Measurements from ENCODE around the gene REL.

REL gene

DNA sequence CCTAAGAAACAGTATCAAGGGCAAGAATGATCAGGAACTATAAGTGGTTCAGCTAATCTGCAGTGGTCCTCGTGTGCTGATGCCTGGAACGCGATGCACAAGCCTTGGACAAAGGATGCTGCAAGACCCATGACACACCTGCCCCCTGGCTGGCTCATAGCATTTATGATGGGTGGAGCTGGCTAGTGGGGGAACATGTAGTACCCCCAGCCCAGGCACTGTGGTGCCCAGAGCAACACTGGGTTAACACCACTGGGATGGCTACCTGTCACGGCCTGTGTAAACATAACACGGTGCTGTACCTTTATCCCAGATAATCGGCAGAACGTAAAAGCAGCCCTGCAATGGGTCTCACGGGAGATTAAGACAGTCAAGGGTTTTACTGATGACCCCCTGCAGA is 75.8 kb downstream of the REL start:
- no peaks in the 10 kb centered on the region for H3K27me3 ChIP-seq (replicated peaks; ENCODE audit: control insufficient read depth, insufficient read depth, low read length)
- TF ChIP-seq CTCF (IDR thresholded peaks at IDR 0.05; ENCODE audit: insufficient read depth, low read length, poor library complexity, severe bottlenecking) = no peak
- DNase-seq (ENCODE audit: extremely low read depth, insufficient read length) = no peak
- no peak overlapping the region for H3K4me3 ChIP-seq (replicated peaks; ENCODE audit: low read depth, low read length)
- peaks cover 4% of the 10 kb centered on the region for H3K36me3 ChIP-seq (ENCODE audit: control insufficient read depth, insufficient read depth, low read length)

- Histone ChIP-seq H3K36me3 (ENCODE audit: control insufficient read depth, insufficient read depth, low read length) (peaks cover 3% of the 10 kb centered on the region), H3K27me3 (replicated peaks; ENCODE audit: control insufficient read depth, insufficient read depth, low read length) (no peaks in the 10 kb centered on the region), H3K4me3 (replicated peaks; ENCODE audit: low read depth, low read length) (no peak overlapping the region)
- no peak for TF ChIP-seq CTCF (IDR thresholded peaks at IDR 0.05; ENCODE audit: insufficient read depth, low read length, poor library complexity, severe bottlenecking)
- no peak for DNase-seq (ENCODE audit: extremely low read depth, insufficient read length)
These were observed 76.3 kb downstream of the REL start for GRCh38 chr2:60957643-60958042.

- Histone ChIP-seq H3K36me3 (ENCODE audit: control insufficient read depth, insufficient read depth, low read length) (peaks cover 2% of the 10 kb centered on the region), H3K27me3 (replicated peaks; ENCODE audit: control insufficient read depth, insufficient read depth, low read length) (no peaks in the 10 kb centered on the region), H3K4me3 (replicated peaks; ENCODE audit: low read depth, low read length) (no peak overlapping the region)
- no peak for TF ChIP-seq CTCF (IDR thresholded peaks at IDR 0.05; ENCODE audit: insufficient read depth, low read length, poor library complexity, severe bottlenecking)
- no peak for DNase-seq (ENCODE audit: extremely low read depth, insufficient read length)
These were observed 77.0 kb downstream of the REL start for GRCh38 chr2:60958361-60958760.

- no peak overlapping the region for H3K4me3 ChIP-seq (replicated peaks; ENCODE audit: low read depth, low read length)
- no peak for TF ChIP-seq CTCF (IDR thresholded peaks at IDR 0.05; ENCODE audit: insufficient read depth, low read length, poor library complexity, severe bottlenecking)
- peaks cover 2% of the 10 kb centered on the region for H3K36me3 ChIP-seq (ENCODE audit: control insufficient read depth, insufficient read depth, low read length)
- H3K27me3 ChIP-seq (replicated peaks; ENCODE audit: control insufficient read depth, insufficient read depth, low read length) = no peaks in the 10 kb centered on the region
- DNase-seq (ENCODE audit: extremely low read depth, insufficient read length) = no peak
These were observed 77.4 kb downstream of the REL start for GRCh38 chr2:60958800-60959199.

DNA sequence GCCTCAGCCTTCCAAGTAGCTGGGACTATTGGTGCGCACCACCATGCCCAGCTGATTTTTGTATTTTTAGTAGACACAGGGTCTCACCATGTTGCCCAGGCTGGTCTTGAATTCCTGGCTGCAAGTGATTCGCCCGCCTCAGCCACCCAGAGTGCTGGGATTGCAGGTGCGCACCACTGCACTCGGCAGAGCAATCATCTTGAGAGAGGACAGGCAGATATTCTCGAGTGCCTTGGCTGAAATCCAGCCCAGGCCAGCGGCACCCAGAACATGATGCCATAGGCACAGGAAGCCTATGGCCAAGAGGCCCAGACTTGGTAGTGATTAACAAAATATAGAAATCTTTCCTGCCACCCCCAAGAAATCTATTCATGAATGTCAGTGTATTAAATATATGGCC is 78.1 kb downstream of the REL start:
- Histone ChIP-seq H3K36me3 (ENCODE audit: control insufficient read depth, insufficient read depth, low read length) (peaks cover 2% of the 10 kb centered on the region), H3K27me3 (replicated peaks; ENCODE audit: control insufficient read depth, insufficient read depth, low read length) (no peaks in the 10 kb centered on the region), H3K4me3 (replicated peaks; ENCODE audit: low read depth, low read length) (no peak overlapping the region)
- TF ChIP-seq CTCF (IDR thresholded peaks at IDR 0.05; ENCODE audit: insufficient read depth, low read length, poor library complexity, severe bottlenecking) = no peak
- no peak for DNase-seq (ENCODE audit: extremely low read depth, insufficient read length)

GRCh38 chr2:60960706-60961105 is 79.3 kb downstream of the REL start:
- no peak for TF ChIP-seq CTCF (IDR thresholded peaks at IDR 0.05; ENCODE audit: insufficient read depth, low read length, poor library complexity, severe bottlenecking)
- DNase-seq (ENCODE audit: extremely low read depth, insufficient read length) = no peak
- H3K27me3 ChIP-seq (replicated peaks; ENCODE audit: control insufficient read depth, insufficient read depth, low read length) = no peaks in the 10 kb centered on the region
- no peak overlapping the region for H3K4me3 ChIP-seq (replicated peaks; ENCODE audit: low read depth, low read length)
- H3K36me3 ChIP-seq (ENCODE audit: control insufficient read depth, insufficient read depth, low read length) = peaks cover 2% of the 10 kb centered on the region

Data from GM06990 (cell line).